ENCODE results near the gene HNRNPA0. TPM values are rescaled to one million over a fixed set of nuclear protein-coding genes. Genes with fewer than 3 reads are reported as not detected.

Gene HNRNPA0
- total and polyA plus RNA-seq, 2 of the 8 experiments (the other 6 are each of a cell fraction or from before 2014, with no cell fraction given), result 22.0 to 71.3 TPM

- no peak for TF ChIP-seq CHD7 (IDR thresholded peaks at IDR 0.05; ENCODE audit: insufficient replicate concordance, low read length)
- TF ChIP-seq GTF2F1 (IDR thresholded peaks at IDR 0.05; ENCODE audit: borderline replicate concordance, low read depth, low read length), result no peak
- TF ChIP-seq ZNF274 (IDR thresholded peaks at IDR 0.05; ENCODE audit: borderline replicate concordance, extremely low read depth, low read length), result no peak
- TF ChIP-seq JUN (IDR thresholded peaks at IDR 0.05; ENCODE audit: low read depth, low read length), result no peak
- no peak for TF ChIP-seq CHD1 (IDR thresholded peaks at IDR 0.05; ENCODE audit: low read depth, low read length)
- TF ChIP-seq KDM1A (IDR thresholded peaks at IDR 0.05; ENCODE audit: borderline replicate concordance, low read length), result no peak
- TF ChIP-seq BCL11A (IDR thresholded peaks at IDR 0.05; ENCODE audit: low read depth in 2 of 2, low read length in 2 of 2), result no peak
- no peak for TF ChIP-seq SIRT6 (IDR thresholded peaks at IDR 0.05; ENCODE audit: low read length)
- TF ChIP-seq POLR2A (IDR thresholded peaks at IDR 0.05; ENCODE audit: control extremely low read depth in 1 of 2, low read depth in 2 of 2, low read length in 2 of 2), result no peak
- TF ChIP-seq ASH2L (IDR thresholded peaks at IDR 0.05; ENCODE audit: low read length), result no peak
- TF ChIP-seq SP2 (IDR thresholded peaks at IDR 0.05; ENCODE audit: low read length), result no peak
- TF ChIP-seq POLR2AphosphoS5 (IDR thresholded peaks at IDR 0.05; ENCODE audit: low read depth, low read length), result no peak
Observed at GRCh38 chr5:137733006-137733405, 21.2 kb downstream of the HNRNPA0 start (continued).

Data from H1 (cell line).